Uterus (tissue), 2 donors: Measurements from ENCODE around the gene CD9.

Source experiments
- POLR2A ChIP-seq, 2 donors: fragments of 450-650 bp; IDR thresholded peaks; one replicate each; pipeline ENCODE4 v1.6.1; 2016; ENCODE audit warnings: antibody characterized with exemption in 2 of 2, mild to moderate bottlenecking in 1 of 2, moderate library complexity in 1 of 2
- TF ChIP-seq, protein P1 (sequence below), 4 experiments: fragments of 200-600 bp in 2 of 4; fragments of 450-650 bp in 2 of 4; sonication (generic) in 2 of 4; IDR thresholded peaks; one replicate each; pipeline ENCODE4 v1.5.1; 2016 to 2019; ENCODE audit warnings: antibody characterized with exemption in 4 of 4, mild to moderate bottlenecking in 2 of 4, moderate library complexity in 1 of 4

DNA sequence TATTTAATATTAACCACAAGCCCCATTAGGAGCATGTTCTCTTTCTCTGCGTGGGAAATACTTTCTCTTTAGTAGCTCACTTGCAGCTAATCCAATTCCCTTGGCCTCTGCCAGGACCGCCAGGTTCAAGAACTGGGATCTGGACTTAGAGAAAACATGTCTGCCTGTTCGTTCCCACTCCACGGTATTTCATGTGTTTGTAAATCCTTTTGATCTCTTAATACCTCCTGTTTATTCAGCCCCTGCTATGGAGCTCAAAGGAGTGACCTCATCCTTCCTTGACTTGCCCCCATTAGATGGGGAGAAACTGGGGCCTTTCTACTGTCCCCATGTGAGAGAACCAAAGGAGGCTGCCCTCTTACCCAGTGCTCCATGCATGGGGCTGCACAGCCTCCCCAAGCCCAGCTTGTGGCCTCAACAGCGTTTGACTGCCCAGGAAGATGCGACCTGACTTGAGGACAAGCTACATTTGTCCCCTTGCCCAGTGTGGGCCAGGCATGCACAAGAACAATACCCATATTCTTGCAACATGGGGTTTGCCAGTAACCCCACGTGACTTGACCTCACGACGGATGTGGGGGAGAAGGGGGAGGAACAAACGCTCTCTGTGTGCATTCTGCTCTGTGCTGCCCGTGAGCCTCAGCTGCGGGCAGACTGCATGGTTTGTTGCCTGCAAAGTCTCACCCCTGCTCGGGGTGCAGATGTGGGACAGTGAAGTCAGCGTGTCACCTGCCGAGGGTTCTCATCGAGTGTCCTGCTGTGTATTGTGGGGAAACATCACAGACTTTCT lies 30.3 kb downstream of the CD9 start:
- TF ChIP-seq, protein P1, sequence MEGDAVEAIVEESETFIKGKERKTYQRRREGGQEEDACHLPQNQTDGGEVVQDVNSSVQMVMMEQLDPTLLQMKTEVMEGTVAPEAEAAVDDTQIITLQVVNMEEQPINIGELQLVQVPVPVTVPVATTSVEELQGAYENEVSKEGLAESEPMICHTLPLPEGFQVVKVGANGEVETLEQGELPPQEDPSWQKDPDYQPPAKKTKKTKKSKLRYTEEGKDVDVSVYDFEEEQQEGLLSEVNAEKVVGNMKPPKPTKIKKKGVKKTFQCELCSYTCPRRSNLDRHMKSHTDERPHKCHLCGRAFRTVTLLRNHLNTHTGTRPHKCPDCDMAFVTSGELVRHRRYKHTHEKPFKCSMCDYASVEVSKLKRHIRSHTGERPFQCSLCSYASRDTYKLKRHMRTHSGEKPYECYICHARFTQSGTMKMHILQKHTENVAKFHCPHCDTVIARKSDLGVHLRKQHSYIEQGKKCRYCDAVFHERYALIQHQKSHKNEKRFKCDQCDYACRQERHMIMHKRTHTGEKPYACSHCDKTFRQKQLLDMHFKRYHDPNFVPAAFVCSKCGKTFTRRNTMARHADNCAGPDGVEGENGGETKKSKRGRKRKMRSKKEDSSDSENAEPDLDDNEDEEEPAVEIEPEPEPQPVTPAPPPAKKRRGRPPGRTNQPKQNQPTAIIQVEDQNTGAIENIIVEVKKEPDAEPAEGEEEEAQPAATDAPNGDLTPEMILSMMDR (IDR thresholded peaks at IDR 0.05): no peak
- TF ChIP-seq POLR2A (IDR thresholded peaks at IDR 0.05): peak in 1 of 2 donors; percentile 27
